IPS-11a (cell line): ENCODE results near the gene SLC22A9.
"Not testable (repeated sequence)": the region's sequence is repeated elsewhere in the genome, so short reads cannot be mapped to it uniquely, and the experiment has no call there.

Source experiments
- H3K4me3 ChIP-seq: one replicate; pipeline ENCODE4 v1.5.1; 2013; ENCODE audit warnings: low read depth, low read length, control low read depth

SLC22A9 gene

GRCh38 chr11:63369165-63369970, at the start of gene SLC22A9:
Gene SLC22A9, plus strand, starts transcription at chr11:63369785. Its CDS starts 272 bp downstream, at chr11:63370057.
- no peak within 1 kb of the TSS for H3K4me3 ChIP-seq

- H3K4me3 ChIP-seq, result no peak overlapping the region
These were observed 47.9 kb upstream of the SLC22A9 start for GRCh38 chr11:63321723-63322122.

- H3K4me3 ChIP-seq, result not testable (repeated sequence)
These were observed 34.5 kb upstream of the SLC22A9 start for GRCh38 chr11:63335089-63335488.

- no peak overlapping the region for H3K4me3 ChIP-seq
These were observed 32.5 kb upstream of the SLC22A9 start for GRCh38 chr11:63337070-63337469.

GRCh38 chr11:63343130-63343529, 26.5 kb upstream of the SLC22A9 start:
- H3K4me3 ChIP-seq, result no peak overlapping the region

DNA sequence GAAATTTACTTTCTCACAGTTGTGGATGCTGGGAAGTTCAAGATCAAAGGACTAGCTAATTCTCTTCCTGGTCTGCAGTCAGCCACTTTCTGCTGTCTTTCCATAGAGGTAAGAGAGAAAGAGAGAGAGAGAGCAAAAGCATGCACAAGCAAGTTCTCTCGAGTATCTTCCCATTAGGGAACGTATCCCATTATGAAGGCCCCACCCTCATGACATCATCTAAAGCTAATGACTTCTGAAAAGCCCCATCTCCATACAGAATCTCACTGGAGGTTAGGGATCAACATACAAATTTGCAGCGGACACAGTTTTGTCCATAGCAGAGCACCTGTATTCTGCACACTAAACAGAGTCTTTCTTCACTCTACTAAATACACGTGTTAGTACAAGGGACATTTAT, 17.4 kb upstream of the SLC22A9 start:
- no peak overlapping the region for H3K4me3 ChIP-seq

- H3K4me3 ChIP-seq, result no peak overlapping the region
These were observed 7.3 kb upstream of the SLC22A9 start for GRCh38 chr11:63362196-63362793.

GRCh38 chr11:63369971-63370588, 495 bp downstream of the SLC22A9 start:
- no peak overlapping the region for H3K4me3 ChIP-seq

GRCh38 chr11:63371396-63371795, 1.8 kb downstream of the SLC22A9 start:
- H3K4me3 ChIP-seq, result no peak overlapping the region

- no peak overlapping the region for H3K4me3 ChIP-seq
These were observed 5.8 kb downstream of the SLC22A9 start for GRCh38 chr11:63375434-63375833.

DNA sequence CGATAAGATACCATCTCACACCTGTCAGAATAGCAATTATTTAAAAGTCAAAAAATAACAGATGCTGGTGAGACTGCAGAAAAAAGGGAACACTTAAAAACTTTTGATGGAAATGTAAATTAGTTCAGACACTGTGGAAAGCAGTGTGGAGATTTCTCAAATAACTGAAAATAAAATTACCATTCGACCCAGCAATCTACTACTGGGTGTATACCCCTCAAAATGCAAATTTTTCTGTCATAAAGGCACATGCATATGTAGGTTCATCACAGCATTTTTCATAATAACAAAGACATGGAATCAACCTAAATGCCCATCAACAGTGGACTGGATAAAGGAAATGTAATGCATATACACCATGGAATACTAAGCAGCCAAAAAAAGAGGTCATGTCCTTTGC, 10.5 kb downstream of the SLC22A9 start:
- no peak overlapping the region for H3K4me3 ChIP-seq

DNA sequence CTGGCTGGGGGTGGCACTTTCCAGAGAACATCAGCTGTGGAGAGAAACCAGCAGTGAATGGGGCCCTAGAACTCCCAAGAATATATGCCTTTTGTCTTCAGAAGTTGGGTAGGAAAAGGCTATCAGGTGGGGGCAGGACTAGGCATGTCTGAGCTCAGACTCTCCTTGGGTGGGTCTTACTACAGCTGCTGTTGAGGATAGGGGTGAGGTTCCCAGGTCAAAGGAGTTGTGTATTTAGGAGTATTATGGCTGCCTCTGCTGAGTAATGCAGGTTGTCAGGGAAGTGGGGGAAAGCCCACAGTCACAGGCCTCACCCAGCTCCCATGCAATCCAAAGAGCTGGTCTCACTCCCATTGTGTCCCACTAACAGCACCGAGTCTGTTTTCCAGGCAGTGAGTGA, 26.1 kb downstream of the SLC22A9 start:
- H3K4me3 ChIP-seq, result no peak overlapping the region

- no peak overlapping the region for H3K4me3 ChIP-seq
These were observed 34.8 kb downstream of the SLC22A9 start for GRCh38 chr11:63404161-63404935.

- no peak overlapping the region for H3K4me3 ChIP-seq
These were observed 35.5 kb downstream of the SLC22A9 start for GRCh38 chr11:63405114-63405513.

DNA sequence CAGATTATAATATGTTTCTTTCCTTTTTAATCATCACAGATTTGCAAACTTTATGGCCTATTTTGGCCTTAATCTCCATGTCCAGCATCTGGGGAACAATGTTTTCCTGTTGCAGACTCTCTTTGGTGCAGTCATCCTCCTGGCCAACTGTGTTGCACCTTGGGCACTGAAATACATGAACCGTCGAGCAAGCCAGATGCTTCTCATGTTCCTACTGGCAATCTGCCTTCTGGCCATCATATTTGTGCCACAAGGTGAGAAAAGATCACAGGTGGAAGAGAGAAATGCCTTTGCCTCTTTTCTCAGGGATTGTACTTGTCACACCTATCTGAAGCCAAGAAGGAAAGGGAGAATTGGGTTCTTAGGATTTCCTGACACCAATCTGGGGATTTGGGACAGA, 36.9 kb downstream of the SLC22A9 start:
- H3K4me3 ChIP-seq, result no peak overlapping the region

- no peak overlapping the region for H3K4me3 ChIP-seq
These were observed 47.7 kb downstream of the SLC22A9 start for GRCh38 chr11:63417174-63417852.

GRCh38 chr11:63427971-63428508, 58.5 kb downstream of the SLC22A9 start:
- no peak overlapping the region for H3K4me3 ChIP-seq

- not testable (repeated sequence) for H3K4me3 ChIP-seq
These were observed 61.1 kb downstream of the SLC22A9 start for GRCh38 chr11:63430731-63431130.

GRCh38 chr11:63435351-63435750, 65.8 kb downstream of the SLC22A9 start:
- H3K4me3 ChIP-seq, result not testable (repeated sequence)

- H3K4me3 ChIP-seq, result not testable (repeated sequence)
These were observed 66.2 kb downstream of the SLC22A9 start for GRCh38 chr11:63435831-63436230.
